HG03066 (cell line): ENCODE measurements around the gene SLC35E2B.
A peak's percentile ranks its signal among the peaks of the same experiment; 100 is the strongest.

ENCODE experiments used
- ATAC-seq: cut with Tn5 transposase; IDR thresholded peaks from one replicate; pipeline ENCODE4 v1.9.1; 2021; ENCODE audit warnings: low read depth; ENCODE audit not compliant: unreplicated experiment

SLC35E2B gene

GRCh38 chr1:1615256-1616044, 77.1 kb downstream of the SLC35E2B start, which contains the start of gene MIB2:
TSS of gene MIB2 (plus strand) at chr1:1615500. CDS start at chr1:1623453, 7,953 bp downstream.
- ATAC-seq, result peak; percentile 84

- ATAC-seq, result no peak
These were observed 77.7 kb downstream of the SLC35E2B start for GRCh38 chr1:1614954-1615255.

- ATAC-seq, result no peak
These were observed 78.2 kb downstream of the SLC35E2B start for GRCh38 chr1:1614204-1614953.

- no peak for ATAC-seq
These were observed 79.0 kb downstream of the SLC35E2B start for GRCh38 chr1:1613509-1614082.

- no peak for ATAC-seq
These were observed 80.5 kb downstream of the SLC35E2B start for GRCh38 chr1:1612104-1612400.

DNA sequence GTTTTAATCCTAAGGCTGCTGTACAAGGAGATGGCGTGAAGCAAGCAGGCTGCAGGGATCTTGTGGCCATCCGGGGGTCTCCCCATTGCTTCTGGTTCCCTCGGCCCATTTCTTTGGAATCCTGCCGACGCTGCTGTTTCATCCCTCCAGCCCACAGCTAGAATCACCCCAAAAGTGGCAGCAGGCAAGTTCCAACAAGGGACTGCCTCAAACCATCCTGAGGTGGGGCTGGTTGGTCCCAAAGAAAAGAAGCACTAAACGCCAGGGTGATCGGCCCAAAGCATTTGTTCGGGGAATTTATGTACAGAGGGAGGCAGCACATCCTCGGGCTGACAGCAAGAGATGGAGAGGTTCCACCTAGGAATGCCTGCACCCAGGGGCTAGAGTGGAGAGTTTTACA, 81.8 kb downstream of the SLC35E2B start:
- ATAC-seq, result no peak

DNA sequence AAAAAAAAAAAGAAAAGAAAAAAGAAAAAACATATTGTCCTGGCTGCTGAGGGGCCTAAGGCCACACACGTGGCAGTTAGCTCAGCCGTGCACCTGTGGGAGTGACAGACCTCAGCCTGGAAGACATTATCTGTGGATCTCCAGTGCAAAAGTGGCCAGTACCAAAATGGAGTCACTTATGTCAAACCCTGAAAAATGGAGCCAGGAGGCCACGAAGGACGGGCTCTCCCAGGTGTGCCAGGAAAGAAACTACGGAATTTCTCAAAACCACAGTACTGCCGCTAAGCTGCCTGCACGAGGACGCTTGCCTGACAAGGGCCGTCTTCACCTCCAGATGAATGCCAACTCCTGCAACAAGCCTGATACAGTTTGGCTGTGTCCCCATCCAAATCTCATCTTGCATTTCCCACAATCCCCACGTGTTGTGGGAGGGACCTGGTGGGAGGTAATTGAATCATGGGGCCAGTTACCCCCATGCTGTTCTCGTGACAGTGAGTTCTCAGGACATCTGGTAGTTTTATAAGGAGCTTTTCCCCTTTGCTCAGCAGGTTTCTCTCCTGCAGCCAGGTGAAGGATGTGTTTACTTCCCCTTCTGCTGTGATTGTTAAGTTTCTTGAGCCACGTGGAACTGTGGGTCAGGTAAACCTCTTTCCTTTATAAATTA, 82.6 kb downstream of the SLC35E2B start:
- no peak for ATAC-seq
